H9 (cell line): ENCODE measurements around the gene NCKAP5L. TPM values are rescaled to one million over a fixed set of nuclear protein-coding genes. Genes with fewer than 3 reads are reported as not detected.

Experiments used
- DNase-seq: peaks from one replicate; pipeline ENCODE4 v3.0.0-alpha.2; 2017
- H2AFZ ChIP-seq: one replicate; pipeline ENCODE4 v1.6.1; 2013; ENCODE audit warnings: mild to moderate bottlenecking, low read length, control low read depth, moderate library complexity
- H2AK5ac ChIP-seq: 2 replicates; pipeline ENCODE4 v1.6.1; 2013; ENCODE audit warnings: low read length, control low read depth, mixed read lengths; ENCODE audit not compliant: insufficient read length
- H2BK120ac ChIP-seq: one replicate; pipeline ENCODE4 v1.6.1; 2013; ENCODE audit warnings: low read depth, mild to moderate bottlenecking, low read length, control low read depth, inconsistent platforms; ENCODE audit not compliant: poor library complexity, severe bottlenecking
- H2BK12ac ChIP-seq: 2 replicates; pipeline ENCODE4 v1.6.1; 2013; ENCODE audit warnings: low read length, control low read depth, mixed read lengths, low read depth; ENCODE audit not compliant: insufficient read length
- H2BK15ac ChIP-seq: 2 replicates; pipeline ENCODE4 v1.6.1; 2013; ENCODE audit warnings: low read depth, low read length, control low read depth
- H2BK20ac ChIP-seq: one replicate; pipeline ENCODE4 v1.6.1; 2013; ENCODE audit warnings: low read depth, mild to moderate bottlenecking, low read length, control low read depth, inconsistent platforms; ENCODE audit not compliant: poor library complexity, severe bottlenecking
- H2BK5ac ChIP-seq: 2 replicates; pipeline ENCODE4 v1.6.1; 2013; ENCODE audit warnings: low read length, control low read depth, mixed read lengths; ENCODE audit not compliant: insufficient read length
- H3K14ac ChIP-seq: 2 replicates; pipeline ENCODE4 v1.6.1; 2013; ENCODE audit warnings: low read length, control low read depth; ENCODE audit not compliant: insufficient read depth
- H3K18ac ChIP-seq: 2 replicates; pipeline ENCODE4 v1.6.1; 2013; ENCODE audit warnings: low read depth, mild to moderate bottlenecking, mixed read lengths, low read length, control low read depth; ENCODE audit not compliant: insufficient read length
- H3K23ac ChIP-seq: 2 replicates; pipeline ENCODE4 v1.6.1; 2013; ENCODE audit warnings: low read length, control low read depth, mixed read lengths, low read depth; ENCODE audit not compliant: insufficient read length
- H3K23me2 ChIP-seq: 2 replicates; pipeline ENCODE4 v1.6.1; 2013; ENCODE audit warnings: low read depth, mild to moderate bottlenecking, mixed read lengths, low read length, control low read depth; ENCODE audit not compliant: insufficient read length, poor library complexity, severe bottlenecking
- H3K27ac ChIP-seq: 2 replicates; pipeline ENCODE4 v1.5.1; 2013; ENCODE audit warnings: low read length, control low read depth, mixed read lengths, low read depth; ENCODE audit not compliant: insufficient read length
- H3K27me3 ChIP-seq: 2 replicates; pipeline ENCODE4 v1.6.1; 2013; ENCODE audit warnings: low read length, control low read depth, inconsistent platforms; ENCODE audit not compliant: insufficient read depth
- H3K4ac ChIP-seq: 2 replicates; pipeline ENCODE4 v1.6.1; 2013; ENCODE audit warnings: low read depth, mild to moderate bottlenecking, control low read depth, inconsistent platforms, low read length, moderate library complexity
- H3K4me1 ChIP-seq: 2 replicates; pipeline ENCODE4 v1.6.1; 2013; ENCODE audit warnings: low read length, control low read depth, inconsistent platforms; ENCODE audit not compliant: insufficient read depth
- H3K4me2 ChIP-seq: 2 replicates; pipeline ENCODE4 v1.6.1; 2013; ENCODE audit warnings: low read length, control low read depth, mixed read lengths; ENCODE audit not compliant: insufficient read length, insufficient read depth
- H3K56ac ChIP-seq: 2 replicates; pipeline ENCODE4 v1.6.1; 2013; ENCODE audit warnings: low read depth, mild to moderate bottlenecking, mixed read lengths, low read length, control low read depth; ENCODE audit not compliant: insufficient read length
- H3K79me1 ChIP-seq: 2 replicates; pipeline ENCODE4 v1.6.1; 2013; ENCODE audit warnings: low read depth, mild to moderate bottlenecking, moderate library complexity, low read length, control low read depth, inconsistent platforms; ENCODE audit not compliant: insufficient read depth, poor library complexity, severe bottlenecking
- H3K79me2 ChIP-seq: 2 replicates; pipeline ENCODE4 v1.6.1; 2013; ENCODE audit warnings: low read length, control low read depth, inconsistent platforms; ENCODE audit not compliant: insufficient read depth
- H3K9ac ChIP-seq: 2 replicates; pipeline ENCODE4 v1.6.1; 2013; ENCODE audit warnings: low read length, control low read depth, mixed read lengths; ENCODE audit not compliant: insufficient read length; ENCODE audit errors: extremely low read depth
- H3K9me3 ChIP-seq: one replicate; pipeline ENCODE4 v1.6.1; 2013; ENCODE audit warnings: low read depth, low read length, inconsistent platforms; ENCODE audit not compliant: control insufficient read depth
- H3T11ph ChIP-seq: one replicate; pipeline ENCODE4 v1.6.1; 2013; ENCODE audit warnings: mild to moderate bottlenecking, low read length, control low read depth, inconsistent platforms
- H4K20me1 ChIP-seq: one replicate; pipeline ENCODE4 v1.6.1; 2013; ENCODE audit not compliant: control insufficient read depth, insufficient read length, insufficient read depth
- H4K5ac ChIP-seq: 2 replicates; pipeline ENCODE4 v1.6.1; 2013; ENCODE audit warnings: low read depth, mild to moderate bottlenecking, mixed read lengths, low read length, control low read depth; ENCODE audit not compliant: insufficient read length
- H4K8ac ChIP-seq: replicated peaks from 2 replicates; pipeline ENCODE4 v1.6.1; 2013; ENCODE audit warnings: low read length, control low read depth, mixed read lengths, low read depth; ENCODE audit not compliant: insufficient read length
- H4K91ac ChIP-seq: 2 replicates; pipeline ENCODE4 v1.6.1; 2013; ENCODE audit warnings: low read depth, mild to moderate bottlenecking, moderate library complexity, mixed read lengths, low read length, control low read depth; ENCODE audit not compliant: insufficient read length
- H3K27ac Mint-ChIP-seq, 3 experiments: 2 replicates in 2 of 3; 3 replicates in 1 of 3; pipeline ENCODE4 v1.8.0; 2020 to 2021; ENCODE audit warnings: mixed read lengths in 3 of 3, mild to moderate bottlenecking in 1 of 3, moderate library complexity in 1 of 3
- H3K27me3 Mint-ChIP-seq: 2 replicates; pipeline ENCODE4 v1.8.0; 2021; ENCODE audit warnings: low read depth, mild to moderate bottlenecking, moderate library complexity, mixed read lengths
- H3K36me3 Mint-ChIP-seq, 3 experiments: 2 replicates in 2 of 3; 3 replicates in 1 of 3; pipeline ENCODE4 v1.8.0; 2020 to 2021; ENCODE audit warnings: low read depth in 3 of 3, mixed read lengths in 3 of 3; ENCODE audit not compliant: insufficient read depth in 1 of 3
- H3K4me1 Mint-ChIP-seq, 2 experiments: 2 replicates each; pipeline ENCODE4 v1.8.0; 2020; ENCODE audit warnings: mixed read lengths in 2 of 2
- H3K4me3 Mint-ChIP-seq, 2 experiments: 2 replicates in 1 of 2; 3 replicates in 1 of 2; pipeline ENCODE4 v1.8.0; 2020 to 2021; ENCODE audit warnings: mild to moderate bottlenecking in 2 of 2, mixed read lengths in 2 of 2, moderate library complexity in 1 of 2
- H3K9me3 Mint-ChIP-seq, 2 experiments: 2 replicates in 1 of 2; 3 replicates in 1 of 2; pipeline ENCODE4 v1.8.0; 2020; ENCODE audit warnings: mild to moderate bottlenecking in 2 of 2, mixed read lengths in 2 of 2, moderate library complexity in 1 of 2
- WGBS: extraction: QIAGEN DNeasy Blood & Tissue Kit; methylation state at CpG from one replicate; pipeline ENCODE4 v1.1.7; 2013; ENCODE audit warnings: missing lambda C conversion rate, low lambda C conversion rate, mixed read lengths; ENCODE audit not compliant: insufficient read length; ENCODE audit errors: extremely low coverage; 5-methylcytosine and 5-hydroxymethylcytosine counted together
- total RNA-seq: library from RNA; stranded (reverse); gene quantifications from 2 replicates; pipeline ENCODE4 v1.2.1, GENCODE V29; 2021
- TF ChIP-seq, protein P1 (sequence below): fragments of 200-600 bp; sonication (generic); conservative IDR thresholded peaks from 3 replicates; pipeline ENCODE4 v1.8.0; 2021; ENCODE audit warnings: antibody characterized with exemption, mild to moderate bottlenecking

NCKAP5L gene
- total RNA-seq, 1 experiment from 2014 or later, result 27.7 TPM

DNA sequence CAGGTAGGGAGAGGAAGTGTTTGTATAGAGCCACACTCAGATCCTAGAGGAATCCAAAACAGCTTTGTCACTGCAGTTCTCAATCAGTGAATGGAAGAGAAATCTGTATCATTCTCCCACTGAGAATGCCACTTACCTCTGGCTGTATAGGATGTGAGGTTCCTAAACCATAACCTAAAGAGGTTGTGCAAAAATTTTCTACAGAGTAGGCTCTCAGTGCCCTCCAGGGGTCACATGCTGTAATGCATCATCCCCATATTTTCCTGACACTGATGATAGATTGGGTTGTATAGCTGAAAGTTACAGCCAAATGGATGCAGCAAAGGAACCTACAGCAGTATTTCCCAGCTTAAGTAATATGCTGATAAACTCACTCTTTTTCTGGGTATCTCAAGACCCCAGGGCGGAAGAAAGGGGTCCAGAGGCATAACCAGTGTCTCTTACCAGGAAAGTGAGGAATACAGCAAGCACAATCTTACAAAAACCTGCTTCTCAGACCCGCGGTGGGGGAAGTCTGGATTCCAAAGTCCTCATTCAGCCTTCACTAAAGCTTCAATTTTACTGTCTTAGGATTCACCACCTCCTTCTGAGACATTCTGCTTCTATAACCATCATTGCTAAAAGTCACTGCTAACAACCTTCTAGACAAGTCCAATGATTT, 10.9 kb upstream of the NCKAP5L start:
- no peaks in the 10 kb centered on the region for H3K79me2 ChIP-seq
- no CpG with 5 or more reads among the region's 3 CpGs for WGBS

More for the DNA sequence above, 10.9 kb upstream of the NCKAP5L start:
- Mint-ChIP-seq H3K4me1 (peaks cover 14 to 15% of the 10 kb centered on the region in 2 experiments), H3K27ac (0 out of 7 replicates have a peak overlapping the region, but pooled peaks of 1 of the 3 experiments have one; percentile 28), H3K9me3 (no peaks in the 10 kb centered on the region), H3K27me3 (no peaks in the 10 kb centered on the region; the same call in 1 of the 2 replicates), H3K4me3 (no peak overlapping the region), H3K36me3 (no peaks in the 10 kb centered on the region)
- no peak overlapping the region for H3K4me2 ChIP-seq
- H3K23ac ChIP-seq, result no peak overlapping the region
- no peak overlapping the region for H4K8ac ChIP-seq
- H3K79me1 ChIP-seq, result no peaks in the 10 kb centered on the region
- H2BK12ac ChIP-seq, result no peak overlapping the region
- no peak overlapping the region for H4K91ac ChIP-seq
- peaks cover 10% of the 10 kb centered on the region for H3K23me2 ChIP-seq
- no peak overlapping the region for H2BK120ac ChIP-seq
- no peak overlapping the region for H3T11ph ChIP-seq
- no peak overlapping the region for H2BK20ac ChIP-seq
- H4K5ac ChIP-seq, result no peak overlapping the region
- H3K56ac ChIP-seq, result no peak overlapping the region
- no peak overlapping the region for H3K27ac ChIP-seq
- TF ChIP-seq, protein P1, sequence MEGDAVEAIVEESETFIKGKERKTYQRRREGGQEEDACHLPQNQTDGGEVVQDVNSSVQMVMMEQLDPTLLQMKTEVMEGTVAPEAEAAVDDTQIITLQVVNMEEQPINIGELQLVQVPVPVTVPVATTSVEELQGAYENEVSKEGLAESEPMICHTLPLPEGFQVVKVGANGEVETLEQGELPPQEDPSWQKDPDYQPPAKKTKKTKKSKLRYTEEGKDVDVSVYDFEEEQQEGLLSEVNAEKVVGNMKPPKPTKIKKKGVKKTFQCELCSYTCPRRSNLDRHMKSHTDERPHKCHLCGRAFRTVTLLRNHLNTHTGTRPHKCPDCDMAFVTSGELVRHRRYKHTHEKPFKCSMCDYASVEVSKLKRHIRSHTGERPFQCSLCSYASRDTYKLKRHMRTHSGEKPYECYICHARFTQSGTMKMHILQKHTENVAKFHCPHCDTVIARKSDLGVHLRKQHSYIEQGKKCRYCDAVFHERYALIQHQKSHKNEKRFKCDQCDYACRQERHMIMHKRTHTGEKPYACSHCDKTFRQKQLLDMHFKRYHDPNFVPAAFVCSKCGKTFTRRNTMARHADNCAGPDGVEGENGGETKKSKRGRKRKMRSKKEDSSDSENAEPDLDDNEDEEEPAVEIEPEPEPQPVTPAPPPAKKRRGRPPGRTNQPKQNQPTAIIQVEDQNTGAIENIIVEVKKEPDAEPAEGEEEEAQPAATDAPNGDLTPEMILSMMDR, result peak; percentile 78
- H3K4me1 ChIP-seq, result no peaks in the 10 kb centered on the region
- H2BK15ac ChIP-seq, result no peak overlapping the region
- no peak overlapping the region for H2AFZ ChIP-seq
- H2AK5ac ChIP-seq, result no peak overlapping the region
- no peaks in the 10 kb centered on the region for H4K20me1 ChIP-seq
- H3K18ac ChIP-seq, result no peak overlapping the region
- H3K9ac ChIP-seq, result no peak overlapping the region
- no peak overlapping the region for H3K14ac ChIP-seq
- no peaks in the 10 kb centered on the region for H3K9me3 ChIP-seq
- no peak overlapping the region for H2BK5ac ChIP-seq
- H3K27me3 ChIP-seq, result no peaks in the 10 kb centered on the region
- DNase-seq, result no peak
- H3K4ac ChIP-seq, result no peak overlapping the region
